GM18858 (cell line): ENCODE measurements around the gene PPP3CB.
"Not testable (repeated sequence)": the region's sequence is repeated elsewhere in the genome, so short reads cannot be mapped to it uniquely, and the experiment has no call there.

ENCODE experiments used
- ATAC-seq: cut with Tn5 transposase; IDR thresholded peaks from one replicate; pipeline ENCODE4 v1.9.1; 2021; ENCODE audit not compliant: unreplicated experiment

PPP3CB gene

GRCh38 chr10:73416571-73416970 is 79.3 kb downstream of the PPP3CB start:
- no peak for ATAC-seq

- peak; percentile 25 for ATAC-seq
Measured at GRCh38 chr10:73414230-73414945, 81.4 kb downstream of the PPP3CB start.

- ATAC-seq = peak; percentile 56
Measured at GRCh38 chr10:73413528-73414229, 82.1 kb downstream of the PPP3CB start, which contains the start of gene ANXA7. ANXA7 (minus strand) TSS chr10:73414058; CDS start chr10:73400856, 13,202 bp downstream.

- peak; percentile 14 for ATAC-seq
Measured at GRCh38 chr10:73413108-73413527, 82.7 kb downstream of the PPP3CB start.

- ATAC-seq = no peak
Measured at GRCh38 chr10:73410897-73411296, 84.9 kb downstream of the PPP3CB start.

GRCh38 chr10:73408978-73409521 is 86.8 kb downstream of the PPP3CB start:
- no peak for ATAC-seq

GRCh38 chr10:73408061-73408460 is 87.8 kb downstream of the PPP3CB start:
- no peak for ATAC-seq

GRCh38 chr10:73407495-73407894 is 88.3 kb downstream of the PPP3CB start:
- ATAC-seq = no peak

GRCh38 chr10:73406846-73407245 is 89.0 kb downstream of the PPP3CB start:
- ATAC-seq = no peak

GRCh38 chr10:73405556-73405955 is 90.3 kb downstream of the PPP3CB start:
- ATAC-seq = no peak

- no peak for ATAC-seq
Measured at GRCh38 chr10:73404690-73405089, 91.1 kb downstream of the PPP3CB start.

- ATAC-seq = no peak
Measured at GRCh38 chr10:73401636-73402035, 94.2 kb downstream of the PPP3CB start.

- no peak for ATAC-seq
Measured at GRCh38 chr10:73399063-73399462, 96.8 kb downstream of the PPP3CB start.

GRCh38 chr10:73398024-73398423 is 97.8 kb downstream of the PPP3CB start:
- no peak for ATAC-seq

- not testable (repeated sequence) for ATAC-seq
Measured at GRCh38 chr10:73394325-73394724, 101.5 kb downstream of the PPP3CB start.

GRCh38 chr10:73388228-73388627 is 107.6 kb downstream of the PPP3CB start:
- no peak for ATAC-seq

- no peak for ATAC-seq
Measured at GRCh38 chr10:73386583-73386982, 109.2 kb downstream of the PPP3CB start.
